ENCODE results near the gene RADIL.

RADIL gene

DNA sequence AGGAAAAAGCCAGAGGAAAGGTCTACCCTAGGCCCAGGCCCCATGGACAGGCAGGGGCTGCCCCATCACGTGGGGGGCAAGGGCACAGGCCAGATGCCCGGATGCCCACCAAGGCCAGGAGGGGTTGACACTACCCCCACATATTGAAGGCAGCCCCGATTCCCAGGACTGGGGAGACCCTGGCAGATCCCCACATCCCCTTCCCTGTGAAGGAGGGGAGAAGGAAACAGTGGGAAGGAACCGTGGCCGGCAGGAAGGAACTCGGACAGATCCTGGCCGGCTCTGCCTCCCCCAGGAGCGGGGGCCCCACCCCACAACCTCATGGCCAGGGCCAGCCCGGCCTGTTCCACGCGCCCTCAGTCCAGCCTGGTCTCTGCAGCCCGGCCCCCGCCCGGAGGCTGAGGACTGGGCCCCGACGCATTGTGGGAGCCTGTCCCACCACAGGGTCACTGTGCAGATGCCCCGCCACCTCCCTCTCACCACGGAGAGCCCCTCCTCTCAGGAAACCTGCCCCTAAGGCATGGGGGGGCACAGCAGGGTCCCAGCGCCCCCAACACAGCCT lies 63.0 kb downstream of the RADIL start:
- H3K27me3 ChIP-seq (ENCODE audit: low read depth, low read length) = no peaks in the 10 kb centered on the region
- no peak for TF ChIP-seq EZH2phosphoT487 (IDR thresholded peaks at IDR 0.05; ENCODE audit: low read depth)
- TF ChIP-seq, protein P1, sequence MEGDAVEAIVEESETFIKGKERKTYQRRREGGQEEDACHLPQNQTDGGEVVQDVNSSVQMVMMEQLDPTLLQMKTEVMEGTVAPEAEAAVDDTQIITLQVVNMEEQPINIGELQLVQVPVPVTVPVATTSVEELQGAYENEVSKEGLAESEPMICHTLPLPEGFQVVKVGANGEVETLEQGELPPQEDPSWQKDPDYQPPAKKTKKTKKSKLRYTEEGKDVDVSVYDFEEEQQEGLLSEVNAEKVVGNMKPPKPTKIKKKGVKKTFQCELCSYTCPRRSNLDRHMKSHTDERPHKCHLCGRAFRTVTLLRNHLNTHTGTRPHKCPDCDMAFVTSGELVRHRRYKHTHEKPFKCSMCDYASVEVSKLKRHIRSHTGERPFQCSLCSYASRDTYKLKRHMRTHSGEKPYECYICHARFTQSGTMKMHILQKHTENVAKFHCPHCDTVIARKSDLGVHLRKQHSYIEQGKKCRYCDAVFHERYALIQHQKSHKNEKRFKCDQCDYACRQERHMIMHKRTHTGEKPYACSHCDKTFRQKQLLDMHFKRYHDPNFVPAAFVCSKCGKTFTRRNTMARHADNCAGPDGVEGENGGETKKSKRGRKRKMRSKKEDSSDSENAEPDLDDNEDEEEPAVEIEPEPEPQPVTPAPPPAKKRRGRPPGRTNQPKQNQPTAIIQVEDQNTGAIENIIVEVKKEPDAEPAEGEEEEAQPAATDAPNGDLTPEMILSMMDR (IDR thresholded peaks at IDR 0.05; ENCODE audit: low read depth, low read length) = no peak
- H3K79me2 ChIP-seq (ENCODE audit: low read length) = no peaks in the 10 kb centered on the region
- no peak overlapping the region for H3K4me2 ChIP-seq (ENCODE audit: low read length)
- no peak overlapping the region for H3K27ac ChIP-seq (ENCODE audit: low read length)
- H3K9me3 ChIP-seq (ENCODE audit: insufficient read depth, low read length) = no peaks in the 10 kb centered on the region
- no peak overlapping the region for H2AFZ ChIP-seq (ENCODE audit: low read depth, low read length)
- no peak overlapping the region for H3K9ac ChIP-seq (ENCODE audit: low read length)
- H3K36me3 ChIP-seq (replicated peaks; ENCODE audit: low read depth, low read length) = no peaks in the 10 kb centered on the region
- H4K20me1 ChIP-seq (ENCODE audit: insufficient read depth, low read length) = no peaks in the 10 kb centered on the region
- H3K4me1 ChIP-seq (ENCODE audit: low read length) = no peaks in the 10 kb centered on the region
- H3K4me3 ChIP-seq (ENCODE audit: low read length) = no peak overlapping the region

DNA sequence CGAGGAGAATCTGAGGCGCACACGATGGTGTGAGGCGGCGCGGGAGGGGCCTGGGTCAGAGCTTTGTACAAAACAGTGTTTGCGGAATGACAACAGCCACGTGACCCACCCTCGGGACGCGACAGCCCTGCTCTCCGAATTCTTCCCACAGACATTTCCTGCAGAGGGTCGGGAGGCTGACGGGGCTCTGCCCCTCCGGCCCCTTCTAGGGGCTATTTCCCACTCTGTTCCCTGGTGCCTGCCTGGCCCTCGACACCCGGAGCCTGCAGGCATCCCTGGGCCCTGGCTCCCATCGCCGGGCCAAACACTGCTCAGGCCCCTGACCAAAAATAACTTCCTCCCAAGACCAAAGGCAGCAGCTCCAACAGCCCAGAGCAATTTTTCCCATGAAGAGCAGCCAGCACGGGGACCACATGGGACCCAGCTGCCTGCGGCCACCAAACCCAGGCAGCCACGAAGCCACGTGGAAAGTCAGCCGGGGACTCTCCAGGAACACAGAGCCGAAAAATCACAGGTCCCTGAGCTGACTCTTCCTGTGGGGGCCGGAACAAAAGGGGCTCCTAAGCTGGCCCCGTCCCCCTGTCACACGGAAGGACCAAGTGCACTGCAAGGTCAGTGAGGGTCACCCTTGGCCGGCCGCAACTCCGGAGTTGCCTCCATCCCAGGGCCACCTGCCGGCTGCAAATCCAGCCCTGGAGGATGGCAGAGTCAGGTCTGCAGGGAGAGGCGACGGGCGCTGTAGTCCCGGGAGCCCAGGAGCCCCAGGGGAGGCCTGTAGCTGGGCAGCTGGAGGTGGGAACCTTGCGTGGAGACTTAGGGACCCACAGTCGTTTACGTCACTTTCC lies 63.7 kb downstream of the RADIL start:
- no peak overlapping the region for H2AFZ ChIP-seq (ENCODE audit: low read depth, low read length)
- no peak overlapping the region for H3K9ac ChIP-seq (ENCODE audit: low read length)
- H4K20me1 ChIP-seq (ENCODE audit: insufficient read depth, low read length) = no peaks in the 10 kb centered on the region
- H3K27ac ChIP-seq (ENCODE audit: low read length) = no peak overlapping the region
- TF ChIP-seq, protein P1 (IDR thresholded peaks at IDR 0.05; ENCODE audit: low read depth, low read length) = no peak
- TF ChIP-seq EZH2phosphoT487 (IDR thresholded peaks at IDR 0.05; ENCODE audit: low read depth) = no peak
- no peaks in the 10 kb centered on the region for H3K27me3 ChIP-seq (ENCODE audit: low read depth, low read length)
- H3K4me3 ChIP-seq (ENCODE audit: low read length) = no peak overlapping the region
- no peaks in the 10 kb centered on the region for H3K4me1 ChIP-seq (ENCODE audit: low read length)
- H3K4me2 ChIP-seq (ENCODE audit: low read length) = no peak overlapping the region
- no peaks in the 10 kb centered on the region for H3K79me2 ChIP-seq (ENCODE audit: low read length)
- H3K9me3 ChIP-seq (ENCODE audit: insufficient read depth, low read length) = no peaks in the 10 kb centered on the region
- no peaks in the 10 kb centered on the region for H3K36me3 ChIP-seq (replicated peaks; ENCODE audit: low read depth, low read length)

- TF ChIP-seq, protein P1 (IDR thresholded peaks at IDR 0.05; ENCODE audit: low read depth, low read length) = no peak
- no peak for TF ChIP-seq EZH2phosphoT487 (IDR thresholded peaks at IDR 0.05; ENCODE audit: low read depth)
- Histone ChIP-seq H3K4me3 (ENCODE audit: low read length) (no peak overlapping the region), H2AFZ (ENCODE audit: low read depth, low read length) (no peak overlapping the region), H3K79me2 (ENCODE audit: low read length) (no peaks in the 10 kb centered on the region), H3K27me3 (ENCODE audit: low read depth, low read length) (no peaks in the 10 kb centered on the region), H3K4me1 (ENCODE audit: low read length) (no peaks in the 10 kb centered on the region), H3K4me2 (ENCODE audit: low read length) (no peak overlapping the region), H4K20me1 (ENCODE audit: insufficient read depth, low read length) (no peaks in the 10 kb centered on the region), H3K36me3 (replicated peaks; ENCODE audit: low read depth, low read length) (no peaks in the 10 kb centered on the region), H3K27ac (ENCODE audit: low read length) (no peak overlapping the region), H3K9me3 (ENCODE audit: insufficient read depth, low read length) (no peaks in the 10 kb centered on the region), H3K9ac (ENCODE audit: low read length) (no peak overlapping the region)
Observed at GRCh38 chr7:4818000-4818794, 65.3 kb downstream of the RADIL start.

Measured in OCI-LY3 (cell line).